ENCODE measurements around the gene UAP1.

Gene UAP1

DNA sequence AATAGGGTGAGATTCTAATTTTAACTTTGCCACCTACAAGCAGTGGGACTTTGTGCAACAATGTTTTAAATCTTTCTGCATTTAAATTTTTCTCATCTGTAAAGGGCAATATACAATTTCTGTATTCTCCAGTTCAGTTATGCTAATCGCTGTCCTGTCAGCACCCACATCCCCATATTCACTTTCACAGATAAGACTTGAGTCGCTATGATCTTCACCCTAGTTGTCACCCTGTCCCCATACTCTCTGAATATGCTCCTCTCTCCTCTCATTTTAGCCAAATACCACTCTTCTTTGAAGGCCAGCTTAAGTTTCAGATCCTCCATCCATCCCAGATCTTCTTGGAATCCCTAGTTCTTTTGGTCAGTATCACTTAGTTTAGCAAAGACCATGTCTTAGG, 79.6 kb downstream of the UAP1 start:
- no peaks in the 10 kb centered on the region for H3K9me2 ChIP-seq (replicated peaks; ENCODE audit: control insufficient read depth, low read length)
- H3F3A ChIP-seq (ENCODE audit: control insufficient read depth, insufficient read depth), result no peaks in the 10 kb centered on the region
- no peaks in the 10 kb centered on the region for H3K79me2 ChIP-seq (ENCODE audit: control insufficient read depth, low read length)
- no peak for TF ChIP-seq EZH2phosphoT487 (IDR thresholded peaks at IDR 0.05; ENCODE audit: borderline replicate concordance, low read length)
- TF ChIP-seq, protein P1, sequence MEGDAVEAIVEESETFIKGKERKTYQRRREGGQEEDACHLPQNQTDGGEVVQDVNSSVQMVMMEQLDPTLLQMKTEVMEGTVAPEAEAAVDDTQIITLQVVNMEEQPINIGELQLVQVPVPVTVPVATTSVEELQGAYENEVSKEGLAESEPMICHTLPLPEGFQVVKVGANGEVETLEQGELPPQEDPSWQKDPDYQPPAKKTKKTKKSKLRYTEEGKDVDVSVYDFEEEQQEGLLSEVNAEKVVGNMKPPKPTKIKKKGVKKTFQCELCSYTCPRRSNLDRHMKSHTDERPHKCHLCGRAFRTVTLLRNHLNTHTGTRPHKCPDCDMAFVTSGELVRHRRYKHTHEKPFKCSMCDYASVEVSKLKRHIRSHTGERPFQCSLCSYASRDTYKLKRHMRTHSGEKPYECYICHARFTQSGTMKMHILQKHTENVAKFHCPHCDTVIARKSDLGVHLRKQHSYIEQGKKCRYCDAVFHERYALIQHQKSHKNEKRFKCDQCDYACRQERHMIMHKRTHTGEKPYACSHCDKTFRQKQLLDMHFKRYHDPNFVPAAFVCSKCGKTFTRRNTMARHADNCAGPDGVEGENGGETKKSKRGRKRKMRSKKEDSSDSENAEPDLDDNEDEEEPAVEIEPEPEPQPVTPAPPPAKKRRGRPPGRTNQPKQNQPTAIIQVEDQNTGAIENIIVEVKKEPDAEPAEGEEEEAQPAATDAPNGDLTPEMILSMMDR (IDR thresholded peaks at IDR 0.05; ENCODE audit: low read depth, low read length, poor library complexity, severe bottlenecking), result no peak
- no peaks in the 10 kb centered on the region for H3K36me3 ChIP-seq (ENCODE audit: control insufficient read depth, low read length)
- H3K27me3 ChIP-seq (ENCODE audit: control insufficient read depth, low read length), result no peaks in the 10 kb centered on the region
- no peaks in the 10 kb centered on the region for H4K20me1 ChIP-seq (ENCODE audit: control insufficient read depth, insufficient read depth, low read depth, low read length)
- no peak overlapping the region for H3K27ac ChIP-seq (ENCODE audit: low read depth, low read length)
- H3K4me3 ChIP-seq (ENCODE audit: low read length), result no peak overlapping the region
- no peaks in the 10 kb centered on the region for H3K9me3 ChIP-seq (ENCODE audit: control insufficient read depth, insufficient read depth, low read length)
- H3K4me2 ChIP-seq (ENCODE audit: low read length), result no peak overlapping the region
- no peaks in the 10 kb centered on the region for H3K4me1 ChIP-seq (ENCODE audit: control insufficient read depth, low read length)

DNA sequence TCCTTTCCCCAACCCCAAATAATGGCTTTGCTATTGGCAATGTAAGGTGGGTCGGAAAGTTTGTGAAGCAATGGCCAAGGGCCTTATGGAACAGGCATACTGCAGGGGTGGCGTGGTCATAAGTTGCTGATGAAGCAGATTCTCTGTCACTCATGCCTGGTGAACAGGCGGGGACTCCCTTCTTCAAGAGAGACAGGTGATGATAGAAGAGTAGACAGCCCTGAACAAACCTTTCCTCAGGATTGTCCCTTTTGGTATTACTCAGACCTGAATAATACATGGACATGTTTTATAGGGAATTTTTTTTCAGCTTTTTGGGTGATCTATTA, 83.4 kb downstream of the UAP1 start:
- Histone ChIP-seq H3K9me2 (replicated peaks; ENCODE audit: control insufficient read depth, low read length) (no peaks in the 10 kb centered on the region), H3K27me3 (ENCODE audit: control insufficient read depth, low read length) (no peaks in the 10 kb centered on the region), H3K27ac (ENCODE audit: low read depth, low read length) (no peak overlapping the region), H4K20me1 (ENCODE audit: control insufficient read depth, insufficient read depth, low read depth, low read length) (no peaks in the 10 kb centered on the region), H3K79me2 (ENCODE audit: control insufficient read depth, low read length) (no peaks in the 10 kb centered on the region), H3K4me3 (ENCODE audit: low read length) (no peak overlapping the region), H3K4me2 (ENCODE audit: low read length) (no peak overlapping the region), H3K4me1 (ENCODE audit: control insufficient read depth, low read length) (no peaks in the 10 kb centered on the region), H3K9me3 (ENCODE audit: control insufficient read depth, insufficient read depth, low read length) (no peaks in the 10 kb centered on the region), H3F3A (ENCODE audit: control insufficient read depth, insufficient read depth) (no peaks in the 10 kb centered on the region), H3K36me3 (ENCODE audit: control insufficient read depth, low read length) (no peaks in the 10 kb centered on the region)
- TF ChIP-seq, protein P1 (IDR thresholded peaks at IDR 0.05; ENCODE audit: low read depth, low read length, poor library complexity, severe bottlenecking), result no peak
- no peak for TF ChIP-seq EZH2phosphoT487 (IDR thresholded peaks at IDR 0.05; ENCODE audit: borderline replicate concordance, low read length)

DNA sequence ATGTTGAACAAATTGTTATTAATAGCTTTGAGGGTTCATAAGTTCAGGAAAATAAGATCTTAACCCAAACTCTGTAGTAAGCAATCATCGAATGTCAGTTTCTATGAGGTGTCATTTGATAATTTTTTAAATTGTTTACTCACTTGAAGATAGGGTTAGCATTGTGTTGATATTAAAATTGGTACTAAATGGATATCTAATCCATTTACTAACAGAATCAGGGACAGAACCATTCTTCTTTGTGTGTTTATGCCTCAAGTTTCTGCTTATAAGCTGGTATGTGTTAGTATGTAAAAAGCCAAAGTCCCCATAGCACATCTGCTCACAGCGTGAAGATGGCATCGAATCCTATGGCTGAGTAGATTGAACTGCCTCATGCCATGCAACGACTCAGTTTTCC, 84.1 kb downstream of the UAP1 start:
- no peak overlapping the region for H3K4me3 ChIP-seq (ENCODE audit: low read length)
- no peak overlapping the region for H3K27ac ChIP-seq (ENCODE audit: low read depth, low read length)
- H3K9me3 ChIP-seq (ENCODE audit: control insufficient read depth, insufficient read depth, low read length), result no peaks in the 10 kb centered on the region
- no peaks in the 10 kb centered on the region for H3K4me1 ChIP-seq (ENCODE audit: control insufficient read depth, low read length)
- no peaks in the 10 kb centered on the region for H3K27me3 ChIP-seq (ENCODE audit: control insufficient read depth, low read length)
- H3K4me2 ChIP-seq (ENCODE audit: low read length), result no peak overlapping the region
- TF ChIP-seq, protein P1 (IDR thresholded peaks at IDR 0.05; ENCODE audit: low read depth, low read length, poor library complexity, severe bottlenecking), result no peak
- no peak for TF ChIP-seq EZH2phosphoT487 (IDR thresholded peaks at IDR 0.05; ENCODE audit: borderline replicate concordance, low read length)
- no peaks in the 10 kb centered on the region for H4K20me1 ChIP-seq (ENCODE audit: control insufficient read depth, insufficient read depth, low read depth, low read length)
- H3K9me2 ChIP-seq (replicated peaks; ENCODE audit: control insufficient read depth, low read length), result no peaks in the 10 kb centered on the region
- H3K79me2 ChIP-seq (ENCODE audit: control insufficient read depth, low read length), result no peaks in the 10 kb centered on the region
- no peaks in the 10 kb centered on the region for H3F3A ChIP-seq (ENCODE audit: control insufficient read depth, insufficient read depth)
- no peaks in the 10 kb centered on the region for H3K36me3 ChIP-seq (ENCODE audit: control insufficient read depth, low read length)

- no peaks in the 10 kb centered on the region for H3K4me1 ChIP-seq (ENCODE audit: control insufficient read depth, low read length)
- H3K9me3 ChIP-seq (ENCODE audit: control insufficient read depth, insufficient read depth, low read length), result no peaks in the 10 kb centered on the region
- H3K36me3 ChIP-seq (ENCODE audit: control insufficient read depth, low read length), result no peaks in the 10 kb centered on the region
- H3K27me3 ChIP-seq (ENCODE audit: control insufficient read depth, low read length), result peaks cover 3% of the 10 kb centered on the region; the same call in 1 of the 2 replicates
- H3K27ac ChIP-seq (ENCODE audit: low read depth, low read length), result no peak overlapping the region
- no peaks in the 10 kb centered on the region for H4K20me1 ChIP-seq (ENCODE audit: control insufficient read depth, insufficient read depth, low read depth, low read length)
- no peaks in the 10 kb centered on the region for H3K9me2 ChIP-seq (replicated peaks; ENCODE audit: control insufficient read depth, low read length)
- H3K79me2 ChIP-seq (ENCODE audit: control insufficient read depth, low read length), result no peaks in the 10 kb centered on the region
- H3K4me2 ChIP-seq (ENCODE audit: low read length), result no peak overlapping the region
- TF ChIP-seq, protein P1 (IDR thresholded peaks at IDR 0.05; ENCODE audit: low read depth, low read length, poor library complexity, severe bottlenecking), result no peak
- no peak for TF ChIP-seq EZH2phosphoT487 (IDR thresholded peaks at IDR 0.05; ENCODE audit: borderline replicate concordance, low read length)
- no peak overlapping the region for H3K4me3 ChIP-seq (ENCODE audit: low read length)
- H3F3A ChIP-seq (ENCODE audit: control insufficient read depth, insufficient read depth), result no peaks in the 10 kb centered on the region
Measured at GRCh38 chr1:162649583-162649982, 88.1 kb downstream of the UAP1 start.
